HG03159 (cell line): Measurements from ENCODE around the gene SHQ1.

Experiments used
- ATAC-seq: cut with Tn5 transposase; IDR thresholded peaks from one replicate; pipeline ENCODE4 v1.9.1; 2021; ENCODE audit warnings: mild to moderate bottlenecking, moderate library complexity; ENCODE audit not compliant: unreplicated experiment

SHQ1 gene

GRCh38 chr3:72847751-72848702, at the start of gene SHQ1:
Gene SHQ1, minus strand, starts transcription at chr3:72848445. Its CDS starts 105 bp downstream, at chr3:72848340.
- ATAC-seq: peak; percentile 85

DNA sequence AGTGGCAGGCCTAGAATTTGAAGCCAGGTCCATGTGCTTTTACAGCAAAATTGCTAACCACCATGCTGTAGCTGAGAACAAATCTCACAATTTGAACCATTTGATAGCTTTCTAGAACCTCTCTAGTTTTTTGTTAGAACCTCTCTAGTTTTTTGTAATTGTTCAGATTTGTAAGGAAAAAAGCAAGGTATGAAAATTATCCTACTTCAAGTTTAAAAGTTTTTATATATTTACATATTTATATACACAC, 49.4 kb upstream of the SHQ1 start:
- ATAC-seq: no peak

GRCh38 chr3:72896996-72897757, 48.9 kb upstream of the SHQ1 start:
- ATAC-seq: no peak

DNA sequence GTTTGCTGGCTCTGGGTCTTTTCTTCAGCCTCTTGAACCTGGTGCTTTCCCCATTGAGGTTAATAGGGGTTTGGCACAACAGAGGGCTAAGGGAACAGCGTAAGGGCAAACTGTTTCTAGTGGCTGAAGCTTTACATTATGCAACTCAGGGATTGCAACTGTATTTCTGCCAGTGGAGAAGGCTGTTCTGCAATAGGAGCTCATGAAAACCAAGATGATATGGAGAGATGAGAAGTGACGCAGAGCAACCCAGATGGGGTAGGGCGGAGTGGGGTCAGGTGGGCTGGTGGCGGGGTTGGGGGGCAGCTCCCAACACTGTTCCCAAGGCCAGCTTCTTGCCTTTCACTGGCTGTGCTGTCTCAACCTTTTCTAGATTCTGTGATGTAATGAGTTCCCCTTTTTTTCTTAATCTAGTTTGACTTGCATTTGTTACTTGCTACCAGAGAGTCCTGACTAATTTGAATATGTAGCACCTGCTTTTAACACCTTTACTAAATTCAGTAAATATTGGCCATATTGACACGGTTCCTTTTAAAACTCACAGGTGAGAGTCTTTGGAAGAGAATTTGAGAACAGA, 46.8 kb upstream of the SHQ1 start:
- ATAC-seq: no peak

DNA sequence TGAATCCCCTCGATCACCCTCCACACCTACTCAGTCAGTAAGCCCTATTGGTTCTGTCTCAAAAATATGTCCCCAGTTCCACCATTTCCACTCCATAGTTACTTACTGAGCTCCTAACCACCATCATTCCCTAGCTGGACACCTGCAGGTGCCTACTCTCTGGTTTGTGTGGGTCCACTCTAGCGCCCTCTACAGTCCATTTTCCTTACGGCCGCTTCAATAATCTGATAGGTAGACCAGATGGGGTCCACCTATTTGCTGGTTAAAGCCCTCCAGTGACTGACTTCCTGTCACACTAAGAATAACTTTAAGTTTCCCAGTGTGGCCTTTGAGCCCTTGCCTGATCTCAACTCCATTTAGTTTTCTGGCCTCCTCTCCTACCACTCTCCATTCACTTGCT, 44.6 kb upstream of the SHQ1 start:
- no peak for ATAC-seq

DNA sequence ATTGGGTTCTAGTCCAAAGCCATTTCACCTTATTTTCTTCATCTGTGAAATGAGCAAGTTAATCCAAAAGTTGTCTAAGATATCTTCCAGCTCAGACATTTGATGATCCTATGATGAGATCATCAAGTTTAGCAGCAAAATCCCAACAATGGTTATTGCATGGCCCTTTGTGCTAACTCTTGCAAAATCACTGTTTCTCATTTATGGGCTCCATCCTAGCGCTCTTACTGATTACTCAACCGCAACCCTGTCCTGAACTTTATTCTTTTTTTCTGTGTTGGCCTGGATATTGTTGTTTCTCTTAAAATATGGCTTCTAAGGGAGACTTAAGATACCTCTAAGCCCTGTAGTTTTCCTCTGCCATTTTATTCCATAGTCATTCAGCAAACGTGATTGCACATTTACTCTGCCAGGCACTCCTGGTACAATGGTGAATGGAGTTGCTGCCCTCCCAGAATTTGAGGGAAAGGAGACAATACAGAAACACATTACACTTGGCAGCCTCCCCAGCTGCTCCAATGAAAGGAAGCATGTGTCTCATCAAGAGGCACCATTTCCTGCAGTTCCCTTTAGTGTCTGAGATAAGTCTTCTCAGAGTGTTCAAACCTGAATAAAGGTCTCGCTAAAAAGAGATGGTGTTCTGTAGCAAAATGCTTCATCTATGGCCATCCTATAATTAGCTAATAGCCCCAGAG, 44.0 kb upstream of the SHQ1 start:
- ATAC-seq: no peak

DNA sequence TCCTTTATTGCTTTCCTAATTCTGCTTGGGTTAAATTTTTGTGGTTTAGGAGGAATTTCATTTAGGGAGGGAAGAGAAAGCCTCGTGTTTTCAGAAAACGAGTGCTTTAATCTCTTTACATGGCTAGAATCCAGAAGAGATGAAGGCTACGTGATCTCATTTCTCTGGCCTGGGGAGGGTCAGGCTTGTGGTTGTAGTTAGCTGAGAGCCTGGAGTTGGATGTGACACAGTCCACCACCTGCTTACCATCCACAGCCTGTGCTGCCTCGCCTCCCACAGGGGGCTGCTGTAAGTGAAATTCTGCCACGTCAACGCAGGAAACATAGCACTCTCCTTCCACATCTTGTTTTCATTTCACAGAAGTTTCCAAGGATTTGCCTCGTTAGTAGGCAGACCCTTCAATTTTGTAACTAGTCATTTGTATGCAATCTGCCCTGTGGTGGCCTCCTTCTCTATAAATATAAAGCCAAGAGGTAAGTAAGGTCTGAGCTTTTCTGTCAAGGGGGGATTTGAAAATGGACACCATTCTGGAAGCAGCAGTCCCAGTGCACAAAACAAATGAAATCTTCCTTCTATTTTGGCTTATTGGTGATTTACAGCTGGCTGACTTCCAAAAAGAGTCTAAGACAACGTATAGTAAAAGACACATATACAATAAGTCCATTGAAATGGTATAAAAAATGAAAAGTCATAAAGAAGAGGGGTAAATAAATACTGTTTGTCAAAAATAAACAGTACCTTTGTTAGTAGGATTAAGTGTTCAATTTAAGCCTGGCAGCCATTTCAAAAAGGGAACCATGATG, 43.0 kb upstream of the SHQ1 start:
- no peak for ATAC-seq

DNA sequence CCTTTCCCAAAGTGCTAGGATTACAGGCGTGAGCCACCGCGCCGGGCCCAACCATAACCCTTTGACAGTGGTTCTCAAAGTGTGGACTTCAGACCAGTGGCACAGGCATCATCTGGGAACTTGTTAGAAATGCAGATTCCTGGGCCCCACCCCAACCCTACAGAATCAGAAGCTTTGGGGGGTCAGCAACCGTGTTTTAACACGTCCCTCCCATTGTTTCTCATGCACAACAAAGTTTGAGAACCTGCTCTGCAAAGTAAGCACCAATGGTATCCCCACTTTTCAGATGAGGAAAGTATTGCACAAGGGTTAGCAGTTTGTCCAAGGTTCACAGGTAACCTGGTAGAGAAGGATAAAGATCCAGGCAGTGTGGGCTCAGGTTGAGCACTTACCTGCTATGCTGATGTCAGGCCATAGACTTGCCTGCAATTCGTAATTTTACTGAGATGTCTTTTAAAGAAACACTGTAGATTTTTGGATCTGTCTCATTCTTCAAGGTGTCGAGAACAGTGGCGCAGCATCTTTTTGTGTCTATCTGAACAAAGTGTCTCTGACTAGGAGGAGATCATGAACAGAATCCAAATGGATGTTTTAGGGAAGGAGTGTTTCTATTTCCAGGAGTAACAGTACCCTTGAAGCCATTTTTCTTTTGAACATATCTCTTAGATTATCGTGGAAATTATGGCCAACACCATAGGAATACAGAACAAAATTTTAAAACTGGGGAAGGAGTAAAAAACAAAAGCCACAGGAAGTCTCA, 42.1 kb upstream of the SHQ1 start:
- ATAC-seq: no peak

DNA sequence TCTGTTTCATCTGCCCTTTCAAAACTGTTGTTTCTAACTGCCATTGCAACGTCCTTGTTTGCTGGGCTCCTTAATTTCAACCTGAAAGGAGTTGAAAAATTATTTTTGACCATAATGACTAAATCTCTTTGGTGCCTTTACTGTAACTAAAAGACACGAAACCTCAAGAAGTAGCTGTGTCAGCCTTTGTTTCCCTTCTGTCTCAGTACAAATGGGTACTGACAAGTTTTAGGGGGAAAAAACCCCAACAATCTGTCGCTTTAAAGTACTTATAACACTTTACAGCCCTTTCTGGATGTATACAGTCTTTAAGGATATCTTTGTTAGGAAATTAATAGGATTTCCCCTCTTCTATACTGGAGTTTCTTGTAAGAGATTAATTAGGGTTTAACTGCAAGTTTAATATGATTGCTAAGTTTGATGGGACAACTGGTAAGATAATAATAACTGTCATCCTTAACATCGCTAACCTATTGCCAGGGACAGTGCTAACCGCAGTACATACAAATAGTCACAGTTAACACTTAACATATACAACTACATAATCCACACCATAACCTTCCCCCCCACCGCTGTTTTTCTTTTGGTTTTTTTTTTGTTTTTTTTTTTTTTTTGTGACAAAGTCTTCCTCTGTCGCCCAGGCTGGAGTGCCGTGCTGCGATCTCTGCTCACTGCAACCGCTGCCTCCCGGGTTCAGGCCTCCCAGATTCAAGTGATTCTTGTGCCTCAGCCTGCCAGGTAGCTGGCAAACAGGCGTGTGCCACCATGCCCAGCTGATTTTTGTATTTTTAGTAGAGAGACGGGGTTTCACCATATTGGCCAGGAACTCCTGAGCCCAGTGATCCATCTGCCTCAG, 41.3 kb upstream of the SHQ1 start:
- ATAC-seq: no peak

GRCh38 chr3:72888546-72889309, 40.5 kb upstream of the SHQ1 start:
- no peak for ATAC-seq

- ATAC-seq: peak; percentile 60
Observed at GRCh38 chr3:72887705-72888545, 39.7 kb upstream of the SHQ1 start, which contains the start of gene GXYLT2. Gene GXYLT2, plus strand, starts transcription at chr3:72888046. Its CDS starts 188 bp downstream, at chr3:72888234.

DNA sequence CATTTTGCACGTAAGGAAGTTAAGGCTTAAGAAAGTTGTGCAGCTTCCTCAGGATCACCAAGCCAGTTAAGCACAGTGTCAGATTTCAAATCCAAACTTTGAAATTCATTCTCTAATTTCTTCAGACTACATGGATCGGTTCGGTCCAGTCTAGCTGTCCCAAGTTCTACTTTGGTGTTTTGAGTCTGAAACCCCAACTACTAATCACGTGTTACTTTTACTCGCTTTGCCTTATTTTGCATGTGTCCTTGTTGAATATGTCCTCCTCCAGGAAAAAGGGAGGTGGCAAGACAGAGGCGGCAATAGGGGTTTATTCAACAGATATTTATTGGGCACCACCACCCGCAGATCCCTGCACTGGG, 39.1 kb upstream of the SHQ1 start:
- no peak for ATAC-seq

DNA sequence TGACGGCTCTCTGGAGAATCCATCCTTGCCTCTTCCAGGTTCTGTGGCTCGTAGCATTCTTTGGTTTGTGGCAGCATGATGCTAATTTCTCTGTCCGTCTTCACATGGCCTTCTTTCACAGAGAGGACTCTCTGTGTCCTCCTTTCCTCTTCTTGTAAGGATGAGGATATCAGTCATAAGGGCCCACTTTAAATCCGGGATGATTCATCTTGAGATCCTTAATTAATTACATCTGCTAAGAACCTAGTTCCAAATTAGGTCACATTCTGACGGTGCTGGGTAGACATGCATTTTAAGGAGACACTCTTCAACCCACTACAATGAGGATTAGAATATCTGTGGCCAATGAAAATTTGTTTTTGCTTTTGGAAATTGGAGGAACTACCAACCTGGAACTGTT, 23.9 kb upstream of the SHQ1 start:
- ATAC-seq: no peak

DNA sequence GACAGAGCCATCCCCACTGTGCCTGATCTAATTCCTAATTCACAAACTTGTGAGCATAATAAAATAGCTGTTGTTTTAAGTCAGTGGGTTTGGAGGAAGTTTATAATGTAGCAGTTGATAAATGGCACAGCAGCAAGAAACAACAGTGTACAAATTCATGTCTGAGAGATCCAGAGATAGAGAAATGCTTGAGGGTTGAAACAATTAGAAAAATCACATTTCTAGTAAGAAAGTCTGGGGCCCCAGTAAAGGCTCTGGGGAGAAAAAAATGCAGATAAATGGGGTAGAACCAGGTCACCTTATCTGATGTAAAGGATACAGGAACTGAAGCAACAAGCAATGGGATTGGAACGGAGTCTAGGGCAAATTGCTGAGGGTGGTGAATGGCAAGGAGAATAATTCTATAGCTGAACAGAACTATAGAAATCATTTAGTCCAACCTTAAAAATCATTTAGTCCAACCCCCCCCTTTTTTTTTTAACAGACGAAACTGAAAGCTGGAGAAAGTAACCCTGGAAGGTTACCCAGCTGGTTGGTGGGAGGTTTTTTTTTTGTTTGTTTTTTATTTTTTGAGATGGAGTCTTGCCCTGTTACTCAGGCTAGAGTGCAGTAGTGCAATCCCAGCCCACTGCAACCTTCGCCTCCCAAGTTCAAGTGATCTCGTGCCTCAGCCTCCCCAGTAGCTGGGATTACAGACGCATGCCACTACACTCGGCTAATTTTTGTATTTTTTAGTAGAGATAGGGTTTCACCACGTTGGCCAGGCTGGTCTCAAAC, 14.3 kb upstream of the SHQ1 start:
- ATAC-seq: no peak

- no peak for ATAC-seq
Observed at GRCh38 chr3:72860846-72861245, 12.6 kb upstream of the SHQ1 start.

GRCh38 chr3:72860053-72860452, 11.8 kb upstream of the SHQ1 start:
- no peak for ATAC-seq
